ENCODE results near the gene RAE1. TPM values are rescaled to one million over a fixed set of nuclear protein-coding genes. Genes with fewer than 3 reads are reported as not detected.
A peak's percentile ranks its signal among the peaks of the same experiment; 100 is the strongest.
"Not testable (repeated sequence)": the region's sequence is repeated elsewhere in the genome, so short reads cannot be mapped to it uniquely, and the experiment has no call there.

The RAE1 gene
- total RNA-seq, 2 experiments from 2014 or later: 45.6 to 46.5 TPM

DNA sequence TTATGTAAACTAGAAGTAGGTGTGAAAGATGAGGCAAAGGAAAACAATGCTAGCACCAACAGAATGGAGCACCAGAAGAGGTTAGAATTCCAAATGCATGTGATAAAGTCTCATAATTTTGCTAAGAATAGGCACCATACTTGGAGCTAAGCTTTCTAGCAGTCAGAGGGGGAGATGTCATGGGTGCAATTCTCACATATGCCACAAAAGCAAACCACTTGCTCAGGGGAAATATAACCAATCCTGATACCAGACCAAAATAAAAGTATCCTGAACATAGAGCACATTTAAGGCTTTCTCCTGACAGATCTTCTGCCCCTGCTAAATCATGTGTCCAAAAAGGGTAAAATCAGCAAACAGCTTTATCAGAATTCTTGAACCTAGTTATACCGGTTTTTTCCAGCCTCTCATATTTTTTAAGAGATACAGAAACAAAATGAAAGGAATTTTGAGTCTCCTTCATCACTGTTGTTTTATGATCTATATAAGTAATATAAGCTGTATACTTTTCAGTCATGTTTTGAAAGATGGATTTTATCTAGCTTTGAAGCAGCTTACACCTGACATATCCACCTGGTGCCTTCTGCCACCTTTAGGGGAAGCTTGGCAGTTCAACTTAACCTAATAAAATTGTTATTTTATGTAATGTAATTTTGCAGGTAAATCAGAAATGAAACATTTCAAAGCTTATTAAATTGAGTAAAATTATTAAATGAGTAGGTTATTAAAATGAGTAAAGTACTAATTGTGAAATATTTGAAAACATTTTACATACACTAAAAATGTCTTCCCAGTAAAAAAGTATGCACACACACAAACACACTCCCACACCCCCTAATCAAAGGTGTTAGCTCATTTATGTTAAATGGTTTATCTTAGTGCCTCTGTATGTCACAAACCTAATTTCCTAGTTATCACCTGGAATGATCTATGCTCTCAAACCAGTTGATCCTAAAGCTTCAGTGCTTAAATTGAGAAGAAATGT is 18.7 kb upstream of the RAE1 start:
- CTCF ChIA-PET: interaction anchor here (0.7 to 2.8 kb wide), 6 partner anchors 14 to 792 kb away, joined by 3 to 18 read pairs (median 4); no protein-coding TSS in a partner anchor

DNA sequence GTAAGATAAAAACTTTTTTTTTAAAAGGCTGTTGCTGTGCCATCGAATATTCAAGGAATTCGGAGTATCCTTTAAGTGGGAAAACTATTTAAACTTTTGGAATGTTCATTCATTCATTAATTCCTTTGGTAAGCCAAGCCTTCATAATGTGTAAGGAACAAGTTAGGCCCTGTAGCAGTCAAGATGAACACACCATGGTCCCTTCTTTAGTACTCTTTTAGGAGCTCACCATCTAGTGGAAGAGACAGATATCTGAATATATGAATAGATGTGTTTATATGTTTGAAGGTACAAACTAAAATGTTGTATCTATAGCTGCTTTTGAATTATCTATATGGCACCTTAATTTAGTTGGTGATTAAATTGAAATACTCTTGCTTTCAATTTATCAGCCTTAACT is 15.7 kb upstream of the RAE1 start:
- no peaks in the 10 kb centered on the region for H3K9me3 Mint-ChIP-seq
- peaks cover 22% of the 10 kb centered on the region for H3K27me3 Mint-ChIP-seq (ENCODE audit: low read depth)
- H3K4me1 Mint-ChIP-seq (ENCODE audit: low read depth): no peaks in the 10 kb centered on the region
- no peak overlapping the region for H3K4me3 Mint-ChIP-seq
- no peak overlapping the region for H3K27ac Mint-ChIP-seq
- intact Hi-C loops (cut with micrococcal nuclease): no loop called here
- CTCF ChIA-PET: interaction anchor here (2.8 kb wide), 1 partner anchor 10 kb away, joined by 9 read pairs; no protein-coding TSS in a partner anchor
- DNase-seq: no peak
- H3K36me3 Mint-ChIP-seq (ENCODE audit: low read depth): no peaks in the 10 kb centered on the region

More for the DNA sequence above, 18.7 kb upstream of the RAE1 start:
- H3K27me3 Mint-ChIP-seq (ENCODE audit: low read depth): peaks cover 22% of the 10 kb centered on the region
- no peaks in the 10 kb centered on the region for H3K9me3 Mint-ChIP-seq
- H3K27ac Mint-ChIP-seq: no peak overlapping the region
- H3K4me3 Mint-ChIP-seq: no peak overlapping the region
- intact Hi-C loops (cut with micrococcal nuclease): loop anchor here (1.0 kb wide), 1 partner anchor 240 kb away; no protein-coding TSS in a partner anchor
- H3K4me1 Mint-ChIP-seq (ENCODE audit: low read depth): no peaks in the 10 kb centered on the region
- no peaks in the 10 kb centered on the region for H3K36me3 Mint-ChIP-seq (ENCODE audit: low read depth)
- DNase-seq: no peak

DNA sequence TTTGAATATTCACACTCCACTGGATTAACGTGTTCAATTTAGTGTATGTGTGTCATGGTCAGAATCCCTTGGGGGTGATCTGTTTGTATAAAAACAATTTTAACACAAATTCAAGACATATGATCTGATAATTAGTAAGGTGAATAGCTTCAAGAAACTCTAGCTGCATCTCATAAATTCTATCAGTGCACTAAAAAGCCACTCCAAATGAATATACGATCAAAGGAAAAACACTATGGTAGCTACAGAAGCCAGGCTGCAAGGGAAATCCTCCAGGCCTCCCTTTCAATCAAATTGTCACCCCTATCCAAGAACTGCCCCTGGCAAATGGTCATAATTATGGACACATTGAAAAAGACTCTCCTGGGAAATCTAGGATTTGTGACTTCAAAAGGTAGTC is 9.4 kb upstream of the RAE1 start:
- H3K27me3 Mint-ChIP-seq (ENCODE audit: low read depth): no peaks in the 10 kb centered on the region
- H3K4me1 Mint-ChIP-seq (ENCODE audit: low read depth): no peaks in the 10 kb centered on the region
- no peak for DNase-seq
- no peak overlapping the region for H3K4me3 Mint-ChIP-seq
- no peak overlapping the region for H3K27ac Mint-ChIP-seq
- H3K9me3 Mint-ChIP-seq: no peaks in the 10 kb centered on the region
- CTCF ChIA-PET: interaction anchor here (2.0 kb wide), 1 partner anchor 251 kb away, joined by 6 read pairs; no protein-coding TSS in a partner anchor
- intact Hi-C loops (cut with micrococcal nuclease): no loop called here
- no peaks in the 10 kb centered on the region for H3K36me3 Mint-ChIP-seq (ENCODE audit: low read depth)

DNA sequence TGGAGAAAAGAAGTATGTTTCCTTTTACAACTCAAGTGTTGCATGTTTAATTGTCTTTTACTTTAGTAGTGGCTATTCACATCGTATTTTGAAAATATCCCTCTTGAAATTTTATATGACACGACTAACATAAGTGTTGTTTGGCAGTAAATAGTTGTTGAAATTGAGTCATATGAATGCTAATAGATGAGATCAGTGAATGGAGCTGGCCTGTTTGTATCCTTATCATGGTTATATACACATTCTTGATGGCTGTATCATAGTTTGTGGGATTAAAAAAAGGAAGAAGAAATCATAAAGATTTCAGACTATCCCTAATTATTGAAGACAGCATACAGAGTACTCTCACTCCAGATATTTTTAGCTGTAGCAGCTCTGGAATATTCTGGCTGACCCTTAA is 8.2 kb upstream of the RAE1 start:
- H3K36me3 Mint-ChIP-seq (ENCODE audit: low read depth): no peaks in the 10 kb centered on the region

DNA sequence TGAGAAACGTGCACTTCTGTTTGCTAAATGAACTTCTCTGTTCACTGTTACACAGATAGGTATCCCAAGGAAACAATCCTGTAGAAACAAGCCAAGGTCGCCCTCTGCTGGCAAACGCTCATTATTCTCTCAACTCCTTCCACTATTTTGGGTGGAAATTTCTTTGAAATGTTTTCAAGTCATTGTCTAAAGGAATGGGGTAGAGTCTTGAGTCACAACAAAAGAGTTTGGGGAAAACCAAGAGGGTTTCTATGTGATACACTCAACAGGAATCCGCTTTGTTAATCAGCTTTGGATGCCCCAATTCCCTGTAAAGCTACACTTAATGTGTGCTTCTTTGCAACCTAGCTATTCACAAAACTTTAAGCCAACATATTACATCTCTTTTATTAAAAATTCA is 4.6 kb upstream of the RAE1 start:
- intact Hi-C loops (cut with micrococcal nuclease): loop anchor here (1.0 to 2.0 kb wide), 2 partner anchors 254 to 796 kb away; no protein-coding TSS in a partner anchor
- CTCF ChIA-PET: interaction anchor here (0.6 to 4.9 kb wide), 23 partner anchors 9 to 1089 kb away, joined by 3 to 18 read pairs (median 3); partner anchors contain the start of gene SPO11
- DNase-seq: peak; percentile 89
- Mint-ChIP-seq H3K4me1 (ENCODE audit: low read depth) (no peaks in the 10 kb centered on the region), H3K36me3 (ENCODE audit: low read depth) (no peaks in the 10 kb centered on the region), H3K9me3 (no peaks in the 10 kb centered on the region), H3K27ac (no peak overlapping the region), H3K4me3 (no peak overlapping the region), H3K27me3 (ENCODE audit: low read depth) (no peaks in the 10 kb centered on the region)

More for the DNA sequence above, 8.2 kb upstream of the RAE1 start:
- Mint-ChIP-seq H3K9me3 (no peaks in the 10 kb centered on the region), H3K27me3 (ENCODE audit: low read depth) (no peaks in the 10 kb centered on the region), H3K4me1 (ENCODE audit: low read depth) (no peaks in the 10 kb centered on the region), H3K27ac (no peak overlapping the region), H3K4me3 (no peak overlapping the region)
- CTCF ChIA-PET: interaction anchor here (2.0 kb wide), 1 partner anchor 253 kb away, joined by 6 read pairs; no protein-coding TSS in a partner anchor
- no peak for DNase-seq
- intact Hi-C loops (cut with micrococcal nuclease): no loop called here

DNA sequence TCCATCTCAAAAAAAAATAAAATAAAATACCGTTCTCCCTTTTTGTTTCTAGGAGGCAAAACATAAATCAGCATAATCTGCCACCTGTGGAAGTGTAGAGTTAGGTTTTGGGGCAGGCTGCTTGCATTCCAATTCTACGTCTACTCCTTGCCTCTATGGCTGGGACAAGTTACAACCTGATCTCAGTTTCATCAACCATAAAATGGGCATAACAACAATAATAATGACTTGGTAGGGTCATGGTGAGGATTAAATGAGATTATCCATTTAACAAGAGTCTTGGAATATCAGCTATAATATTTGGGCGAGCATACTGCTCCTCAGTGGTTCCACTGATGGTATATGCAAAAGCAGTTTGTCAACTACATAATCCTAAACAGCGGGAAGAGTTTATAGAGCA is 3.7 kb upstream of the RAE1 start:
- DNase-seq: no peak
- Mint-ChIP-seq H3K4me1 (ENCODE audit: low read depth) (peaks cover 8% of the 10 kb centered on the region), H3K36me3 (ENCODE audit: low read depth) (no peaks in the 10 kb centered on the region), H3K27me3 (ENCODE audit: low read depth) (no peaks in the 10 kb centered on the region), H3K9me3 (no peaks in the 10 kb centered on the region), H3K4me3 (no peak overlapping the region), H3K27ac (no peak overlapping the region)
- CTCF ChIA-PET: interaction anchor here (0.7 to 4.9 kb wide), 6 partner anchors 51 to 257 kb away, joined by 3 to 16 read pairs (median 4); no protein-coding TSS in a partner anchor
- intact Hi-C loops (cut with micrococcal nuclease): loop anchor here (2.0 kb wide), 1 partner anchor 797 kb away; no protein-coding TSS in a partner anchor

DNA sequence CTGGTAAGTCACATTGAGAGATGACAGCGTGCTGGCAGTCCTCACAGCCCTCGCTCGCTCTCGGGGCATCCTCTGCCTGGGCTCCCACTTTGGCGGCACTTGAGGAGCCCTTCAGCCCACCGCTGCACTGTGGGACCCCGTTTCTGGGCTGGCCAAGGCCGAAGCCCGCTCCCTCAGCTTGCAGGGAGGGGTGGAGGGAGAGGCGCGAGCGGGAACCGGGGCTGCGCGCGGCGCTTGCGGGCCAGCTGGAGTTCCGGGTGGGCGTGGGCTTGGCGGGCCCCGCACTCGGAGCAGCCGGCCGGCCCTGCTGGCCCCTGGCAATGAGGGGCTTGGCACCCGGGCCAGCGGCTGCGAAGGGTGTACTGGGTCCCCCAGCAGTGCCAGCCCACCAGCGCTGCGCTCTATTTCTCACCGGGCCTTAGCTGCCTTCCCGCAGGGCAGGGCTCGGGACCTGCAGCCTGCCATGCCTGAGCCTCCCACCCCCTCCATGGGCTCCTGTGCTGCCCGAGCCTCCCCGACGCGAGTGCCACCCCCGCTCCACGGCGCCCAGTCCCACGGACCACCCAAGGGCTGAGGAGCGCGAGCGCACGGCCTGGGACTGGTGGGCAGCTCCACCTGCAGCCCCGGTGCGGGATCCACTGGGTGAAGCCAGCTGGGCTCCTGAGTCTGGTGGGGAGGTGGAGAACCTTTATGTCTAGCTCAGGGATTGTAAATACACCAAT is 2.7 kb upstream of the RAE1 start:
- H3K4me1 Mint-ChIP-seq (ENCODE audit: low read depth): peaks cover 15% of the 10 kb centered on the region
- H3K27me3 Mint-ChIP-seq (ENCODE audit: low read depth); H3K4me3 Mint-ChIP-seq; H3K36me3 Mint-ChIP-seq (ENCODE audit: low read depth); DNase-seq; H3K9me3 Mint-ChIP-seq; H3K27ac Mint-ChIP-seq; intact Hi-C loops (cut with micrococcal nuclease): not testable (repeated sequence)
- CTCF ChIA-PET: interaction anchor here (0.8 to 4.9 kb wide), 8 partner anchors 16 to 258 kb away, joined by 3 to 16 read pairs (median 4); no protein-coding TSS in a partner anchor

DNA sequence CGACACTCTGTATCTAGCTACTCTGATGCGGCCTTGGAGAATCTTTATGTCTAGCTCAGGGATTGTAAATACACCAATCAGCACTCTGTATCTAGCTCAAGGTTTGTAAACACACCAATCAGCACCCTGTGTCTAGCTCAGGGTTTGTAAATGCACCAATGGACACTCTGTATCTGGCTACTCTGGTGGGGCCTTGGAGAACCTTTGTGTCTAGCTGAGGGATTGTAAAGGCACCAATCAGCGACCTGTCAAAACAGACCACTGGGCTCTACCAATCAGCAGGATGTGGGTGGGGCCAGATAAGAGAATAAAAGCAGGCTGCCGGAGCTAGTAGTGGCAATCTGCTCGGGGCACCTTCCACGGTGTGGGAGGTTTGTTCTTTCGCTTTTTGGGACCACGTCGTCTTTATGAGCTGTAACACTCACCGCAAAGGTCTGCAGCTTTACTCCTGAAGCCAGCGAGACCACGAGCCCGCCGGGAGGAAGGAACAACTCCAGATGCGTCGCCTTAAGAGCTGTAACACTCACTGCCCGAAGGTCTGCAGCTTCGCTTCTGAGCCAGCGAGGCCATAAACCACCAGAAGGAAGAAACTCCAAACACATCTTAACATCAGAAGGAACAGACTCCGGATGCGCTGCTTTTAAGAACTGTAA is 2.0 kb upstream of the RAE1 start:
- not testable (repeated sequence) for H3K36me3 Mint-ChIP-seq (ENCODE audit: low read depth)

DNA sequence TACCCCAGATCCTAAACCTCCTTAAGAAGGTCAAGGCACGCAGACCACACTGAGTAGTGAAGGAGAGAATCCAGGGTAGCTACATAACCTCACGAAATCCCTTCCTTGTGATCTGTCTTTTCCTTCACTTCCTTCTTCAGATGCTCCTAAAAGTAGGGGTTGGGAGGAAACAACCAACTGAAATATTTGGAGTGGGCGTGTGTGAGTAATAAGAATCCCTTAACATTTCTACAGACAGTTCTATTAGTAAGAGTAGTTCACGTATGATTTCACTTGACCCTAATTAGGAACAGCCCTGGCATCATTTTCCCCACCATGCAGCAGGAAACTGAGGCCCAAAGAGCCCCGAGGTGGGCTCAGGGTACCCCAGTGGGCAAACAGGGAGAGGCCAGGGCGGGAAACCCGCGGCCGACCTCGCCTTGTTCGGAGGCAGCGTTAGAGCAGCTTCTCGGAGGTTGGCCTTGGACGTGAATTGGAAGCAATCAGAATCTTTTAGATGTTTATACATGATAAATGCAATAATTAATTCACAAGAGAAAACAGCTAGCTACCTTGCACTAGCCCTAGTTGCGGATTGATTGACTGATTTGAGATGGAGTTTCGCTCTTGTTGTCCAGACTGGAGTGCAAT is 859 bp upstream of the RAE1 start:
- CTCF ChIA-PET: interaction anchor here (0.9 to 2.4 kb wide), 6 partner anchors 8 to 800 kb away, joined by 3 to 8 read pairs (median 5); no protein-coding TSS in a partner anchor
- Mint-ChIP-seq H3K4me1 (ENCODE audit: low read depth) (peaks cover 22% of the 10 kb centered on the region), H3K27ac (peak overlapping the region; percentile 69), H3K27me3 (ENCODE audit: low read depth) (no peaks in the 10 kb centered on the region), H3K9me3 (no peaks in the 10 kb centered on the region), H3K4me3 (peak overlapping the region; percentile 49), H3K36me3 (ENCODE audit: low read depth) (peaks cover 14% of the 10 kb centered on the region)
- intact Hi-C loops (cut with micrococcal nuclease): loop anchor here (2.0 kb wide), 1 partner anchor 49 kb away; no protein-coding TSS in a partner anchor
- DNase-seq: no peak

More for the DNA sequence above, 2.0 kb upstream of the RAE1 start:
- CTCF ChIA-PET: interaction anchor here (0.8 to 2.4 kb wide), 7 partner anchors 16 to 799 kb away, joined by 3 to 8 read pairs (median 3); no protein-coding TSS in a partner anchor
- H3K27me3 Mint-ChIP-seq (ENCODE audit: low read depth); DNase-seq; H3K4me3 Mint-ChIP-seq; intact Hi-C loops (cut with micrococcal nuclease); H3K9me3 Mint-ChIP-seq; H3K27ac Mint-ChIP-seq: not testable (repeated sequence)
- peaks cover 19% of the 10 kb centered on the region for H3K4me1 Mint-ChIP-seq (ENCODE audit: low read depth)

DNA sequence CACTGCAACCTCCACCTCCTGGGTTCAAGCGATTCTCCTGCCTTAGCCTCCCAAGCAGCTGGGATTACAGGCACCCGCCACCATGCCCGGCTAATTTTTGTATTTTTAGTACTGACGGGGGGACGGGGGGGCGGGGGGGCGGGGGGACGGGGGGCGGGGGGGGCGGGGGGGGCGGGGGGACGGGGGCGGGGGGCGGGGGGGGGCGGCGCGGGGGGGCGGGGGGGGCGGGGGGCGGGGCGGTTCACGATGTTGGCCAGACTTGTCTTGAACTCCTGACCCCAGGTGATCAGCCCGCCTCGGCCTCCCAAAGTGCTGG is 371 bp upstream of the RAE1 start:
- CTCF ChIA-PET: interaction anchor here (1.5 to 2.0 kb wide), 2 partner anchors 145 to 261 kb away, joined by 4 to 7 read pairs; no protein-coding TSS in a partner anchor
- peaks cover 17% of the 10 kb centered on the region for H3K36me3 Mint-ChIP-seq (ENCODE audit: low read depth)
- intact Hi-C loops (cut with micrococcal nuclease): loop anchor here (1.0 to 2.0 kb wide), 2 partner anchors 48 to 145 kb away; no protein-coding TSS in a partner anchor
- H3K27me3 Mint-ChIP-seq (ENCODE audit: low read depth); H3K9me3 Mint-ChIP-seq; DNase-seq: not testable (repeated sequence)
- H3K4me1 Mint-ChIP-seq (ENCODE audit: low read depth): peaks cover 22% of the 10 kb centered on the region
- H3K4me3 Mint-ChIP-seq: peak overlapping the region; percentile 81
- peak overlapping the region; percentile 83 for H3K27ac Mint-ChIP-seq

DNA sequence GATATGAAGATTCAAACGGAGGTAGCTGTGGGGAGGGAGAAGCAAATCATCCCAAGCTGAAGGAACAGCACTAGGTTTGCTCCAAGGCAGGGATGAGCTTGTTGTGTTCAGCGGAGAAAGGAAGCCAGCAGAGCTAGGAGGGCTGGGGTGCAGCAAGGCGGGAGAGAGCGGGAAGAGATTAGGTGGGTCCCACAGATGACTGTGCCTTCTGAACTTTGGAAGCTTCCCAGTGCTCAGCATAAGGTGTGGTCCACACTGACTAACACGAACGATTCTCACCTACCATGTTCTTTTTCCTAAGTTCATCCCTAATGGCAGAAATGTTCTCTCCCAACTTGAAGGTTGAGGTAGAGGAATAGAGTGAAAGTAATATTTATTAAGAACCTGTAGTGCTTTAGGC is 1.2 kb downstream of the RAE1 start:
- H3K4me3 Mint-ChIP-seq: peak overlapping the region; percentile 81
- intact Hi-C loops (cut with micrococcal nuclease): no loop called here
- CTCF ChIA-PET: no interaction called here
- H3K27me3 Mint-ChIP-seq (ENCODE audit: low read depth): no peaks in the 10 kb centered on the region
- no peak overlapping the region for H3K27ac Mint-ChIP-seq
- H3K9me3 Mint-ChIP-seq: no peaks in the 10 kb centered on the region
- no peak for DNase-seq
- peaks cover 22% of the 10 kb centered on the region for H3K36me3 Mint-ChIP-seq (ENCODE audit: low read depth)
- peaks cover 22% of the 10 kb centered on the region for H3K4me1 Mint-ChIP-seq (ENCODE audit: low read depth)
